ENCODE results near the gene PEX13. TPM values are rescaled to one million over a fixed set of nuclear protein-coding genes. Genes with fewer than 3 reads are reported as not detected.

The PEX13 gene
- total RNA-seq, 1 donor from 2014 or later: 22.6 TPM

GRCh38 chr2:60994131-60994530 lies 23.4 kb upstream of the PEX13 start:
- peaks cover 3% of the 10 kb centered on the region for H3K36me3 Mint-ChIP-seq (ENCODE audit: low read depth)
- no peaks in the 10 kb centered on the region for H3K4me1 Mint-ChIP-seq (ENCODE audit: low read depth)
- no peaks in the 10 kb centered on the region for H3K27me3 Mint-ChIP-seq (ENCODE audit: low read depth)
- no peak for DNase-seq (ENCODE audit: low spot score)
- peaks cover 10% of the 10 kb centered on the region for H3K9me3 Mint-ChIP-seq (ENCODE audit: low read depth)
- TF ChIP-seq CTCF (IDR thresholded peaks at IDR 0.05): no peak
- H3K27ac Mint-ChIP-seq (ENCODE audit: unreplicated experiment): no peak overlapping the region
- H3K4me3 Mint-ChIP-seq (ENCODE audit: unreplicated experiment): no peak overlapping the region

- no peak overlapping the region for H3K27ac Mint-ChIP-seq (ENCODE audit: unreplicated experiment)
- H3K4me1 Mint-ChIP-seq (ENCODE audit: low read depth): peaks cover 4% of the 10 kb centered on the region
- peaks cover 2% of the 10 kb centered on the region for H3K36me3 Mint-ChIP-seq (ENCODE audit: low read depth)
- H3K27me3 Mint-ChIP-seq (ENCODE audit: low read depth): no peaks in the 10 kb centered on the region
- no peak overlapping the region for H3K4me3 Mint-ChIP-seq (ENCODE audit: unreplicated experiment)
- no peak for DNase-seq (ENCODE audit: low spot score)
- peak; percentile 91 for TF ChIP-seq CTCF (IDR thresholded peaks at IDR 0.05)
- H3K9me3 Mint-ChIP-seq (ENCODE audit: low read depth): no peaks in the 10 kb centered on the region
Measured at GRCh38 chr2:60998628-60999545, 18.6 kb upstream of the PEX13 start.

GRCh38 chr2:61005736-61006135 lies 11.8 kb upstream of the PEX13 start:
- H3K4me1 Mint-ChIP-seq (ENCODE audit: low read depth): peaks cover 22% of the 10 kb centered on the region
- H3K36me3 Mint-ChIP-seq (ENCODE audit: low read depth): peaks cover 2% of the 10 kb centered on the region
- no peaks in the 10 kb centered on the region for H3K9me3 Mint-ChIP-seq (ENCODE audit: low read depth)
- no peak overlapping the region for H3K27ac Mint-ChIP-seq (ENCODE audit: unreplicated experiment)
- H3K27me3 Mint-ChIP-seq (ENCODE audit: low read depth): no peaks in the 10 kb centered on the region
- no peak overlapping the region for H3K4me3 Mint-ChIP-seq (ENCODE audit: unreplicated experiment)
- no peak for DNase-seq (ENCODE audit: low spot score)
- TF ChIP-seq CTCF (IDR thresholded peaks at IDR 0.05): no peak

- DNase-seq (ENCODE audit: low spot score): no peak
- Mint-ChIP-seq H3K27me3 (ENCODE audit: low read depth) (no peaks in the 10 kb centered on the region), H3K9me3 (ENCODE audit: low read depth) (no peaks in the 10 kb centered on the region), H3K27ac (ENCODE audit: unreplicated experiment) (no peak overlapping the region), H3K4me3 (ENCODE audit: unreplicated experiment) (no peak overlapping the region), H3K4me1 (ENCODE audit: low read depth) (peaks cover 22% of the 10 kb centered on the region), H3K36me3 (ENCODE audit: low read depth) (peaks cover 2% of the 10 kb centered on the region)
- TF ChIP-seq CTCF (IDR thresholded peaks at IDR 0.05): no peak
Measured at GRCh38 chr2:61006486-61007105, 10.9 kb upstream of the PEX13 start.

- no peak for DNase-seq (ENCODE audit: low spot score)
- no peak overlapping the region for H3K4me3 Mint-ChIP-seq (ENCODE audit: unreplicated experiment)
- no peaks in the 10 kb centered on the region for H3K36me3 Mint-ChIP-seq (ENCODE audit: low read depth)
- TF ChIP-seq CTCF (IDR thresholded peaks at IDR 0.05): no peak
- H3K27ac Mint-ChIP-seq (ENCODE audit: unreplicated experiment): no peak overlapping the region
- H3K9me3 Mint-ChIP-seq (ENCODE audit: low read depth): no peaks in the 10 kb centered on the region
- peaks cover 34% of the 10 kb centered on the region for H3K4me1 Mint-ChIP-seq (ENCODE audit: low read depth)
- no peaks in the 10 kb centered on the region for H3K27me3 Mint-ChIP-seq (ENCODE audit: low read depth)
Measured at GRCh38 chr2:61009355-61009754, 8.2 kb upstream of the PEX13 start.
